Panc1 (cell line): ENCODE data around the gene FHL5. TPM values are rescaled to one million over a fixed set of nuclear protein-coding genes. Genes with fewer than 3 reads are reported as not detected.

Experiments used
- ATAC-seq: fragments of 200-7000 bp; cut with Tn5 transposase; 2 replicates; pipeline ENCODE4 v1.9.1; 2020; ENCODE audit warnings: mild to moderate bottlenecking, moderate library complexity
- BruUV-seq: library from RNA; stranded (reverse); fragments of 400-500 nt; replicated peaks from 2 replicates; lab custom pipeline; 2021; lab: Mats Ljungman, UMichigan
- CTCF ChIA-PET: fragments of 300-600 bp; sonication (Branson Sonifier 250); formaldehyde crosslinking; loops from one replicate; lab custom pipeline; 2022; ENCODE audit warnings: antibody characterized with exemption; lab: Charles Lee
- POLR2A ChIA-PET: fragments of 300-600 bp; sonication (Branson Sonifier 250); formaldehyde crosslinking; loops from one replicate; lab custom pipeline; 2022; ENCODE audit warnings: antibody characterized with exemption; lab: Charles Lee
- DNase-seq: peaks from one replicate; pipeline ENCODE4 v3.0.0-alpha.2; 2010; ENCODE audit warnings: low read depth, low spot score
- H3K27ac ChIP-seq: 2 replicates; pipeline ENCODE4 v1.5.1; 2011; ENCODE audit warnings: mild to moderate bottlenecking, low read length, inconsistent platforms
- H3K27me3 ChIP-seq: fragments of 200-500 bp; sonication (Bioruptor generic); 2 replicates; pipeline ENCODE4 v1.6.0; 2014; ENCODE audit warnings: low read length, inconsistent platforms; ENCODE audit not compliant: control insufficient read depth, insufficient read depth
- H3K36me3 ChIP-seq: fragments of 200-500 bp; sonication (Bioruptor generic); 2 replicates; pipeline ENCODE4 v1.5.1; 2014; ENCODE audit warnings: inconsistent platforms, mild to moderate bottlenecking, low read length, moderate library complexity; ENCODE audit not compliant: control insufficient read depth, insufficient read depth
- H3K4me1 ChIP-seq: 2 replicates; pipeline ENCODE4 v1.5.1; 2011; ENCODE audit warnings: inconsistent platforms, mild to moderate bottlenecking, low read length, moderate library complexity; ENCODE audit not compliant: control insufficient read depth, insufficient read depth
- H3K4me3 ChIP-seq, 2 experiments: 2 replicates each; pipeline ENCODE4 v1.5.1; 2011 to 2012; ENCODE audit warnings: low read depth in 2 of 2, low read length in 2 of 2, mild to moderate bottlenecking in 2 of 2, inconsistent platforms in 1 of 2, moderate library complexity in 1 of 2
- H3K9me3 ChIP-seq: fragments of 200-500 bp; sonication (Bioruptor generic); 2 replicates; pipeline ENCODE4 v1.5.1; 2014; ENCODE audit warnings: low read depth, mild to moderate bottlenecking, inconsistent platforms, low read length, moderate library complexity; ENCODE audit not compliant: control insufficient read depth, insufficient read depth
- CTCF ChIP-seq: fragments of 450-650 bp; IDR thresholded peaks from 2 replicates; pipeline ENCODE4 v1.5.1; 2017; ENCODE audit warnings: mild to moderate bottlenecking
- POLR2AphosphoS5 ChIP-seq: IDR thresholded peaks from 2 replicates; pipeline ENCODE4 v1.6.1; 2012; ENCODE audit warnings: mild to moderate bottlenecking, low read depth, low read length, moderate library complexity
- REST ChIP-seq, 2 experiments: IDR thresholded peaks; 2 replicates each; pipeline ENCODE4 v1.6.1; 2011 to 2012; ENCODE audit warnings: low read depth in 2 of 2, control low read depth in 1 of 2, low read length in 1 of 2, mild to moderate bottlenecking in 1 of 2, moderate library complexity in 1 of 2; ENCODE audit not compliant: insufficient read depth in 1 of 2
- SIN3A ChIP-seq: IDR thresholded peaks from 2 replicates; pipeline ENCODE4 v1.6.1; 2012; ENCODE audit warnings: low read depth, mild to moderate bottlenecking, low read length, moderate library complexity, borderline replicate concordance; ENCODE audit not compliant: insufficient read depth
- TCF7L2 ChIP-seq: IDR thresholded peaks from 2 replicates; pipeline ENCODE4 v1.6.1; 2011; ENCODE audit warnings: mild to moderate bottlenecking, low read depth, low read length, inconsistent platforms
- in situ Hi-C: cut with HindIII; loops from 2 replicates; pipeline ENCODE4 v1.10.0; 2016; ENCODE audit warnings: low sequenced_read_pairs, low pct_unique_long_range_greater_than_20kb
- intact Hi-C: fragments of 100-400 bp; cut with micrococcal nuclease; formaldehyde crosslinking; loops from one replicate; pipeline ENCODE4 v1.10.0; 2022; ENCODE audit not compliant: unreplicated experiment
- total RNA-seq: library from RNA; stranded (reverse); gene quantifications from one replicate; pipeline ENCODE4 v1.2.1, GENCODE V29; 2021; ENCODE audit not compliant: unreplicated experiment

The FHL5 gene
- total RNA-seq, 1 experiment from 2014 or later = not detected

- H3K4me1 ChIP-seq = no peaks in the 10 kb centered on the region
- intact Hi-C loops (no loop called here), in situ Hi-C loops (no loop called here)
- H3K4me3 ChIP-seq = no peak overlapping the region
- no peaks in the 10 kb centered on the region for H3K9me3 ChIP-seq
- no peaks in the 10 kb centered on the region for H3K36me3 ChIP-seq
- H3K27ac ChIP-seq = no peak overlapping the region
- TF ChIP-seq CTCF = no peak
- TF ChIP-seq TCF7L2 = no peak
- TF ChIP-seq REST (IDR thresholded peaks at IDR 0.05; ENCODE audit: insufficient read depth in 1 of 2, low read depth in 2 of 2, low read length in 1 of 2) = no peak
- no peak for TF ChIP-seq POLR2AphosphoS5
- TF ChIP-seq SIN3A = no peak
- ChIA-PET CTCF (no interaction called here), POLR2A (no interaction called here)
- no TSS peak for BruUV-seq
- H3K27me3 ChIP-seq = peaks cover 2% of the 10 kb centered on the region; the same call in 1 of the 2 replicates
- no peak for ATAC-seq
- no peak for DNase-seq
These were observed 82.2 kb downstream of the FHL5 start for GRCh38 chr6:96645106-96645505.

GRCh38 chr6:96649926-96650325, 87.0 kb downstream of the FHL5 start:
- Histone ChIP-seq H3K27ac (no peak overlapping the region), H3K9me3 (no peaks in the 10 kb centered on the region), H3K4me1 (no peaks in the 10 kb centered on the region), H3K36me3 (no peaks in the 10 kb centered on the region), H3K27me3 (peaks cover 2% of the 10 kb centered on the region; the same call in 1 of the 2 replicates), H3K4me3 (no peak overlapping the region)
- BruUV-seq = no TSS peak
- no peak for DNase-seq
- no peak for ATAC-seq
- POLR2A ChIA-PET = no interaction called here
- in situ Hi-C loops (no loop called here), intact Hi-C loops (no loop called here)
- CTCF ChIA-PET = no interaction called here
- TF ChIP-seq CTCF (no peak), REST (IDR thresholded peaks at IDR 0.05; ENCODE audit: insufficient read depth in 1 of 2, low read depth in 2 of 2, low read length in 1 of 2) (no peak), TCF7L2 (no peak), POLR2AphosphoS5 (no peak), SIN3A (no peak)
